CD4-positive, alpha-beta T cell (primary cell): ENCODE data around the gene IZUMO2. TPM values are rescaled to one million over a fixed set of nuclear protein-coding genes. Genes with fewer than 3 reads are reported as not detected.

ENCODE experiments used
- ATAC-seq: fragments of 200-7000 bp; cut with Tn5 transposase; one replicate; pipeline ENCODE4 v1.10.0; 2022; ENCODE audit warnings: mild to moderate bottlenecking; ENCODE audit not compliant: poor library complexity
- CTCF ChIA-PET: fragments of 350-600 bp; sonication (Branson Sonifier 250); formaldehyde crosslinking; loops from one replicate; lab custom pipeline; 2021; ENCODE audit warnings: antibody characterized with exemption, inconsistent platforms; lab: Charles Lee
- POLR2A ChIA-PET: fragments of 350-600 bp; sonication (Branson Sonifier 250); formaldehyde crosslinking; loops from one replicate; lab custom pipeline; 2021; ENCODE audit warnings: antibody characterized with exemption, inconsistent platforms; lab: Charles Lee
- DNase-seq, 14 experiments: peaks; one replicate each; pipeline ENCODE4 v3.0.0-alpha.2; 2013 to 2020; ENCODE audit warnings: mixed read lengths in 2 of 14
- H3K27ac ChIP-seq, 2 donors: one replicate each; pipeline versions ENCODE4 v1.5.1 to v1.7.0; 2013; ENCODE audit warnings: low read length in 2 of 2, low read depth in 1 of 2, mild to moderate bottlenecking in 1 of 2
- H3K27me3 ChIP-seq, 2 experiments: 1 replicate in 1 of 2; 2 replicates in 1 of 2; pipeline versions ENCODE4 v1.6.1 to v1.7.0; 2013; ENCODE audit warnings: low read length in 2 of 2, control low read depth in 1 of 2, mild to moderate bottlenecking in 1 of 2, moderate library complexity in 1 of 2; ENCODE audit not compliant: insufficient read depth in 2 of 2, control insufficient read depth in 1 of 2
- H3K36me3 ChIP-seq: one replicate; pipeline ENCODE4 v1.6.1; 2013; ENCODE audit warnings: low read length, control low read depth; ENCODE audit not compliant: insufficient read depth
- H3K4me1 ChIP-seq: one replicate; pipeline ENCODE4 v1.6.1; 2013; ENCODE audit warnings: low read length, control low read depth; ENCODE audit not compliant: insufficient read depth
- H3K4me3 ChIP-seq: one replicate; pipeline ENCODE4 v1.5.1; 2013; ENCODE audit warnings: mild to moderate bottlenecking, low read length, moderate library complexity
- H3K9me3 ChIP-seq, 2 experiments: 1 replicate in 1 of 2; 2 replicates in 1 of 2; pipeline versions ENCODE4 v1.6.1 to v1.7.0; 2013; ENCODE audit warnings: low read length in 2 of 2, mild to moderate bottlenecking in 2 of 2, control low read depth in 1 of 2, moderate library complexity in 1 of 2; ENCODE audit not compliant: control insufficient read depth in 1 of 2, insufficient read depth in 1 of 2
- H3K27ac Mint-ChIP-seq: one replicate; pipeline ENCODE4 v1.8.0; 2020; ENCODE audit warnings: mixed read lengths
- H3K27me3 Mint-ChIP-seq: one replicate; pipeline ENCODE4 v1.8.0; 2021; ENCODE audit warnings: mixed read lengths
- H3K36me3 Mint-ChIP-seq: one replicate; pipeline ENCODE4 v1.8.0; 2021; ENCODE audit warnings: low read depth, mixed read lengths
- H3K4me1 Mint-ChIP-seq: one replicate; pipeline ENCODE4 v1.8.0; 2021; ENCODE audit warnings: low read depth, mixed read lengths
- H3K4me3 Mint-ChIP-seq: one replicate; pipeline ENCODE4 v1.8.0; 2020; ENCODE audit warnings: mild to moderate bottlenecking, mixed read lengths
- H3K9me3 Mint-ChIP-seq: one replicate; pipeline ENCODE4 v1.8.0; 2020; ENCODE audit warnings: mixed read lengths
- CTCF ChIP-seq: fragments of 200-600 bp; IDR thresholded peaks from one replicate; pipeline ENCODE4 v1.8.0; 2022; ENCODE audit warnings: antibody characterized with exemption, mild to moderate bottlenecking
- intact Hi-C, 2 experiments: fragments of 100-400 bp; cut with DNase I in 1 of 2; cut with micrococcal nuclease in 1 of 2; formaldehyde crosslinking; loops; one replicate each; pipeline versions ENCODE4 v1.15.1 to v1.9.0; 2023 to 2025; cut with DNase I, micrococcal nuclease
- total RNA-seq, 174 experiments: library from RNA in 2 of 174; stranded (reverse) in 2 of 174; gene quantifications; one replicate each; pipeline ENCODE4 v1.2.3 and lab custom pipeline; 2021 to 2026

IZUMO2 gene
- total RNA-seq, 2 experiments from 2014 or later = not detected

DNA sequence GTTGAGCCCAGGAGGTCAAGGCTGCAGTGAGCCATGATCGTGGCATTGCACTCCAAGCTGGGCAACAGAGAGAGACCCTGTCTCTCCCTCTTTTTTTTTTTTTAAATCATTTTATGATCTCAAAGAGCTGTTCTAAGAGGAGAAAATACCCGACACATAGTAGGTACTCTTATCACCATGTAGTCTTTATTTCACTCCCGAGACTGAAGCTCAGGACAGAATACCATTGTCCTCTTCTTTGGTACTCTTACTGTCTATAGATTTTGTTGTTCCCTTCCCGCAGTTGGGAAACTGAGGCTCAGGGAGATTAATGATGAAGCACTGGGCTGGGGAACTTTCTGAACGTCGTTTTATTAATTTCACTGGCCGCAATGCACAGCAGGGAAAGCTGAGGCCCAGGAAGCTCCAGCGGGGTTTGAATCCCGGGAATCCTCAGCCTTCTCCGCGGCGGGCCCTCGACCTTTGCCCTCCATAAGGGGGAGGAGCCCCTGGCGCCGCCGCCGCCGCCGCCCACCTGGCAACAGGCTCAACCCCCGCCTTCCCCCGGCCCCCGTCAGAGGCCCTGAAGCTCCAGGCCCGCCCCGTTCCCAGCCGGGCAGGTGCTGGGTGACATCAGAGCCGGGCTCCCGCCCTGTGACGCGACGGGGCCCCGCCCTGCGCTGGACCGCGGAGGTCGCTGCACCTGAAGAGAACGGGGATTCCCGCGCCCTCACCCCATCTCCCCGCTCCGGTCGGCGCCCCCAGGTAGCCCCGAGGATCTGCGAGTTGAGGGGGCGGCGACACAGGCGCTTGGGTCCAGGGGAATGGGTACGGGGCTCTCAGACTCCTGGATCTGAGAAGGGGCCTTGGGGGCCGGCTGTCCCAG is 42.0 kb upstream of the IZUMO2 start:
- peaks cover 41 to 68% of the 10 kb centered on the region in 2 experiments for H3K27me3 ChIP-seq
- H3K4me3 ChIP-seq = no peak overlapping the region
- H3K36me3 Mint-ChIP-seq = no peaks in the 10 kb centered on the region
- no peaks in the 10 kb centered on the region for H3K9me3 Mint-ChIP-seq
- no peak for TF ChIP-seq CTCF
- ATAC-seq (no peak), DNase-seq (peak in 2 of 14 experiments; percentile 9 to 28)
- H3K27ac ChIP-seq = no peak overlapping the region
- peaks cover 64% of the 10 kb centered on the region for H3K27me3 Mint-ChIP-seq
- intact Hi-C loops = no loop called here
- ChIA-PET POLR2A (no interaction called here), CTCF (no interaction called here)
- H3K4me1 Mint-ChIP-seq = no peaks in the 10 kb centered on the region
- no peak overlapping the region for H3K4me3 Mint-ChIP-seq
- H3K27ac Mint-ChIP-seq = no peak overlapping the region
- no peaks in the 10 kb centered on the region for H3K36me3 ChIP-seq
- peaks cover 0 to 40% of the 10 kb centered on the region in 2 experiments for H3K9me3 ChIP-seq
- H3K4me1 ChIP-seq = peaks cover 11% of the 10 kb centered on the region

GRCh38 chr19:50204081-50204428 is 41.0 kb upstream of the IZUMO2 start:
- Mint-ChIP-seq H3K4me3 (no peak overlapping the region), H3K4me1 (no peaks in the 10 kb centered on the region)

More at GRCh38 chr19:50204081-50204428, 41.0 kb upstream of the IZUMO2 start:
- ChIA-PET CTCF (no interaction called here), POLR2A (no interaction called here)
- no peaks in the 10 kb centered on the region for H3K36me3 ChIP-seq
- peaks cover 11% of the 10 kb centered on the region for H3K4me1 ChIP-seq
- DNase-seq (no peak), ATAC-seq (no peak)
- H3K27ac ChIP-seq = no peak overlapping the region
- Mint-ChIP-seq H3K36me3 (no peaks in the 10 kb centered on the region), H3K27me3 (peaks cover 71% of the 10 kb centered on the region), H3K27ac (no peak overlapping the region), H3K9me3 (no peaks in the 10 kb centered on the region)
- H3K4me3 ChIP-seq = no peak overlapping the region
- intact Hi-C loops = no loop called here
- peaks cover 48 to 68% of the 10 kb centered on the region in 2 experiments for H3K27me3 ChIP-seq
- no peak for TF ChIP-seq CTCF
- peaks cover 0 to 36% of the 10 kb centered on the region in 2 experiments for H3K9me3 ChIP-seq
